ENCODE measurements around the gene PTK7.

Gene PTK7

GRCh38 chr6:43053545-43054205 lies 22.4 kb upstream of the PTK7 start, which contains the start of gene CUL7:
Gene CUL7 (minus strand): TSS chr6:43053851. CDS start chr6:43052788, 1,063 bp downstream.
- peak; percentile 58 for TF ChIP-seq NFIC (IDR thresholded peaks at IDR 0.05)
- TF ChIP-seq REST (IDR thresholded peaks at IDR 0.05; ENCODE audit: low read depth), result no peak
- TF ChIP-seq EP300 (IDR thresholded peaks at IDR 0.05; ENCODE audit: borderline replicate concordance), result no peak
- peak; percentile 68; the same call in 1 of the 2 replicates for TF ChIP-seq ZBTB7A (IDR thresholded peaks at IDR 0.05; ENCODE audit: low read depth)
- no peak for TF ChIP-seq CREB1 (IDR thresholded peaks at IDR 0.05; ENCODE audit: low read depth)
- TF ChIP-seq FOXM1 (IDR thresholded peaks at IDR 0.05; ENCODE audit: borderline replicate concordance, low read depth), result no peak
- no peak for TF ChIP-seq CEBPB (IDR thresholded peaks at IDR 0.05)
- no peak; the same call in 1 of the 2 replicates for TF ChIP-seq EGR1 (IDR thresholded peaks at IDR 0.05)
- peak; percentile 64 for TF ChIP-seq TAF1 (IDR thresholded peaks at IDR 0.05; ENCODE audit: low read depth)
- TF ChIP-seq RAD21 (IDR thresholded peaks at IDR 0.05; ENCODE audit: low read depth), result no peak
- TF ChIP-seq USF1 (IDR thresholded peaks at IDR 0.05), result peak; percentile 78
- TF ChIP-seq YY1 (IDR thresholded peaks at IDR 0.05; ENCODE audit: low read depth), result peak; percentile 44; the same call in 1 of the 2 replicates
- no peak; the same call in 1 of the 2 replicates for TF ChIP-seq TEAD4 (IDR thresholded peaks at IDR 0.05)
- TF ChIP-seq TCF12 (IDR thresholded peaks at IDR 0.05; ENCODE audit: low read depth), result no peak
- TF ChIP-seq MAX (IDR thresholded peaks at IDR 0.05), result peak; percentile 85

- no peak for TF ChIP-seq YY1 (IDR thresholded peaks at IDR 0.05; ENCODE audit: low read depth)
- 0 out of 2 replicates have a peak, but pooled peaks have one; percentile 3 for TF ChIP-seq TCF12 (IDR thresholded peaks at IDR 0.05; ENCODE audit: low read depth)
- no peak for TF ChIP-seq EGR1 (IDR thresholded peaks at IDR 0.05)
- no peak for TF ChIP-seq EP300 (IDR thresholded peaks at IDR 0.05; ENCODE audit: borderline replicate concordance)
- no peak for TF ChIP-seq CEBPB (IDR thresholded peaks at IDR 0.05)
Measured at GRCh38 chr6:43054206-43054943, 21.7 kb upstream of the PTK7 start.

GRCh38 chr6:43055966-43056365 lies 20.1 kb upstream of the PTK7 start:
- no peak for TF ChIP-seq TAF1 (IDR thresholded peaks at IDR 0.05; ENCODE audit: low read depth)
- no peak for TF ChIP-seq FOXM1 (IDR thresholded peaks at IDR 0.05; ENCODE audit: borderline replicate concordance, low read depth)
- TF ChIP-seq NFIC (IDR thresholded peaks at IDR 0.05), result no peak
- TF ChIP-seq CREB1 (IDR thresholded peaks at IDR 0.05; ENCODE audit: low read depth), result no peak
- no peak for TF ChIP-seq ZBTB7A (IDR thresholded peaks at IDR 0.05; ENCODE audit: low read depth)
- no peak for TF ChIP-seq MAX (IDR thresholded peaks at IDR 0.05)
- TF ChIP-seq RAD21 (IDR thresholded peaks at IDR 0.05; ENCODE audit: low read depth), result no peak
- TF ChIP-seq REST (IDR thresholded peaks at IDR 0.05; ENCODE audit: low read depth), result no peak

- no peak for TF ChIP-seq REST (IDR thresholded peaks at IDR 0.05; ENCODE audit: low read depth)
- no peak for TF ChIP-seq TEAD4 (IDR thresholded peaks at IDR 0.05)
Measured at GRCh38 chr6:43058531-43058930, 17.6 kb upstream of the PTK7 start.

Data from Ishikawa (cell line).